OCI-LY1 (cell line): ENCODE measurements around the gene REPS1.

Experiments
- H2AFZ ChIP-seq: fragments of 200-600 bp; sonication (generic), shearing (Covaris generic); 2 replicates; pipeline ENCODE4 v1.6.0; 2014; ENCODE audit warnings: antibody characterized with exemption, mild to moderate bottlenecking, low read length
- H3F3A ChIP-seq: fragments of 200-600 bp; sonication (generic), shearing (Covaris generic); 2 replicates; pipeline ENCODE4 v1.6.0; 2014; ENCODE audit warnings: mild to moderate bottlenecking, antibody characterized with exemption, low read length, moderate library complexity; ENCODE audit not compliant: insufficient read depth
- H3K27ac ChIP-seq: fragments of 200-600 bp; sonication (generic); 2 replicates; pipeline ENCODE4 v1.5.1; 2014; ENCODE audit warnings: low read length, mixed run types, mild to moderate bottlenecking, low read depth; ENCODE audit not compliant: poor library complexity, severe bottlenecking
- H3K27me3 ChIP-seq: fragments of 200-600 bp; sonication (generic); 2 replicates; pipeline ENCODE4 v1.6.0; 2014; ENCODE audit warnings: antibody characterized with exemption, mild to moderate bottlenecking, low read length, moderate library complexity; ENCODE audit not compliant: insufficient read depth
- H3K36me3 ChIP-seq: fragments of 200-600 bp; sonication (generic); 2 replicates; pipeline ENCODE4 v1.6.1; 2014; ENCODE audit warnings: mild to moderate bottlenecking, antibody characterized with exemption, low read length, moderate library complexity, mixed read lengths; ENCODE audit not compliant: insufficient read depth
- H3K4me1 ChIP-seq: fragments of 200-600 bp; sonication (generic); 2 replicates; pipeline ENCODE4 v1.5.1; 2014; ENCODE audit warnings: mild to moderate bottlenecking, low read length, moderate library complexity; ENCODE audit not compliant: insufficient read depth, severe bottlenecking
- H3K4me2 ChIP-seq: fragments of 200-600 bp; sonication (generic), shearing (Covaris generic); 2 replicates; pipeline ENCODE4 v1.6.1; 2014; ENCODE audit warnings: low read length
- H3K4me3 ChIP-seq: fragments of 200-600 bp; sonication (generic); 2 replicates; pipeline ENCODE4 v1.5.1; 2014; ENCODE audit warnings: low read length, low read depth, mild to moderate bottlenecking, mixed read lengths; ENCODE audit not compliant: poor library complexity, severe bottlenecking
- H3K79me2 ChIP-seq: fragments of 200-600 bp; shearing (Covaris generic); 2 replicates; pipeline ENCODE4 v1.6.1; 2016; ENCODE audit warnings: mixed run types, low read length, mixed read lengths; ENCODE audit not compliant: insufficient read depth
- H3K9ac ChIP-seq: fragments of 200-600 bp; sonication (generic), shearing (Covaris generic); 2 replicates; pipeline ENCODE4 v1.6.1; 2014; ENCODE audit warnings: mild to moderate bottlenecking, low read length, mixed read lengths
- H3K9me2 ChIP-seq: fragments of 200-600 bp; sonication (generic), shearing (Covaris generic); 2 replicates; pipeline ENCODE4 v1.6.1; 2014; ENCODE audit warnings: low read depth, mild to moderate bottlenecking, low read length, mixed read lengths
- H3K9me3 ChIP-seq: fragments of 200-600 bp; shearing (Covaris generic); 2 replicates; pipeline ENCODE4 v1.6.1; 2014; ENCODE audit warnings: low read length, mixed read lengths
- H4K20me1 ChIP-seq: fragments of 200-600 bp; sonication (generic), shearing (Covaris generic); 2 replicates; pipeline ENCODE4 v1.6.0; 2016; ENCODE audit warnings: mild to moderate bottlenecking, low read length; ENCODE audit not compliant: insufficient read depth
- CTCF ChIP-seq: fragments of 200-600 bp; sonication (generic), shearing (Covaris generic); IDR thresholded peaks from 2 replicates; pipeline ENCODE4 v1.5.1; 2017; ENCODE audit warnings: mild to moderate bottlenecking, antibody characterized with exemption, low read length, moderate library complexity, mixed read lengths
- EZH2 ChIP-seq: fragments of 200-600 bp; sonication (generic), shearing (Covaris generic); IDR thresholded peaks from 2 replicates; pipeline ENCODE4 v1.8.0; 2017; ENCODE audit warnings: borderline replicate concordance, mixed run types, mild to moderate bottlenecking, antibody characterized with exemption, low read length, moderate library complexity, mixed read lengths

Gene REPS1

GRCh38 chr6:139017227-139017626 lies 29.2 kb upstream of the REPS1 start:
- no peak overlapping the region for H3K9ac ChIP-seq
- H3K79me2 ChIP-seq: no peaks in the 10 kb centered on the region
- H4K20me1 ChIP-seq: no peaks in the 10 kb centered on the region
- no peak overlapping the region for H2AFZ ChIP-seq
- no peaks in the 10 kb centered on the region for H3K27me3 ChIP-seq
- H3F3A ChIP-seq: no peaks in the 10 kb centered on the region
- no peak overlapping the region for H3K4me3 ChIP-seq
- H3K36me3 ChIP-seq: no peaks in the 10 kb centered on the region
- no peak for TF ChIP-seq CTCF
- TF ChIP-seq EZH2: no peak
- no peak overlapping the region for H3K27ac ChIP-seq
- H3K4me1 ChIP-seq: peaks cover 15% of the 10 kb centered on the region
- no peaks in the 10 kb centered on the region for H3K9me2 ChIP-seq
- no peaks in the 10 kb centered on the region for H3K9me3 ChIP-seq
- 0 out of 2 replicates have a peak overlapping the region, but pooled peaks have one; percentile 50 for H3K4me2 ChIP-seq

- H3K27ac ChIP-seq: peak overlapping the region; percentile 9
- H3K4me3 ChIP-seq: no peak overlapping the region
Measured at GRCh38 chr6:139016337-139017213, 28.5 kb upstream of the REPS1 start.

GRCh38 chr6:139014945-139015344 lies 26.9 kb upstream of the REPS1 start:
- Histone ChIP-seq H3K9ac (no peak overlapping the region), H4K20me1 (no peaks in the 10 kb centered on the region), H3K4me2 (no peak overlapping the region), H3F3A (no peaks in the 10 kb centered on the region), H2AFZ (no peak overlapping the region), H3K9me2 (no peaks in the 10 kb centered on the region), H3K27me3 (no peaks in the 10 kb centered on the region), H3K4me1 (peaks cover 15% of the 10 kb centered on the region), H3K9me3 (no peaks in the 10 kb centered on the region), H3K36me3 (no peaks in the 10 kb centered on the region), H3K27ac (no peak overlapping the region), H3K4me3 (no peak overlapping the region), H3K79me2 (no peaks in the 10 kb centered on the region)
- no peak for TF ChIP-seq EZH2
- TF ChIP-seq CTCF: no peak

More at GRCh38 chr6:139016337-139017213, 28.5 kb upstream of the REPS1 start:
- Histone ChIP-seq H3F3A (no peaks in the 10 kb centered on the region), H3K4me1 (peaks cover 15% of the 10 kb centered on the region), H3K9ac (no peak overlapping the region), H2AFZ (peak overlapping the region; percentile 15; the same call in 1 of the 2 replicates), H4K20me1 (no peaks in the 10 kb centered on the region), H3K79me2 (no peaks in the 10 kb centered on the region), H3K4me2 (peak overlapping the region; percentile 50), H3K9me2 (no peaks in the 10 kb centered on the region), H3K27me3 (no peaks in the 10 kb centered on the region), H3K36me3 (no peaks in the 10 kb centered on the region), H3K9me3 (no peaks in the 10 kb centered on the region)
- TF ChIP-seq CTCF: no peak
- no peak for TF ChIP-seq EZH2
